Suprapubic skin (tissue), 4 donors: Measurements from ENCODE around the gene RAB40C. TPM values are rescaled to one million over a fixed set of nuclear protein-coding genes. Genes with fewer than 3 reads are reported as not detected.

Experiments used
- DNase-seq, 2 donors: peaks; one replicate each; pipeline ENCODE4 v3.0.0-alpha.2; 2019; ENCODE audit warnings: low spot score in 2 of 2
- H3K27ac ChIP-seq: fragments of 200-600 bp; sonication (generic); one replicate; pipeline ENCODE4 v1.5.1; 2019
- H3K27me3 ChIP-seq: fragments of 200-600 bp; sonication (generic); one replicate; pipeline ENCODE4 v1.5.1; 2019
- H3K36me3 ChIP-seq: fragments of 200-600 bp; sonication (generic); one replicate; pipeline ENCODE4 v1.5.1; 2019
- H3K4me1 ChIP-seq: fragments of 200-600 bp; sonication (generic); one replicate; pipeline ENCODE4 v1.5.1; 2019
- H3K4me3 ChIP-seq: fragments of 200-600 bp; sonication (generic); one replicate; pipeline ENCODE4 v1.5.1; 2019; ENCODE audit warnings: mild to moderate bottlenecking
- H3K9me3 ChIP-seq: fragments of 200-600 bp; sonication (generic); one replicate; pipeline ENCODE4 v1.5.1; 2019
- CTCF ChIP-seq, 2 donors: fragments of 200-600 bp in 1 of 2; fragments of 450-650 bp in 1 of 2; sonication (generic) in 1 of 2; IDR thresholded peaks; one replicate each; pipeline ENCODE4 v1.5.1; 2016 to 2019; ENCODE audit warnings: antibody characterized with exemption in 2 of 2, mild to moderate bottlenecking in 1 of 2, moderate library complexity in 1 of 2
- EP300 ChIP-seq: sonication (generic); formaldehyde crosslinking; IDR thresholded peaks from one replicate; pipeline ENCODE4 v1.6.1; 2017; ENCODE audit warnings: antibody characterized with exemption
- POLR2A ChIP-seq, 2 donors: fragments of 450-650 bp; IDR thresholded peaks; one replicate each; pipeline ENCODE4 v1.6.1; 2017; ENCODE audit warnings: antibody characterized with exemption in 2 of 2, mild to moderate bottlenecking in 2 of 2, moderate library complexity in 2 of 2
- POLR2AphosphoS5 ChIP-seq, 3 donors: sonication (generic); formaldehyde crosslinking; IDR thresholded peaks; one replicate each; pipeline ENCODE4 v1.6.1; 2017; ENCODE audit warnings: antibody characterized with exemption in 3 of 3
- WGBS: methylation state at CpG from one replicate; pipeline ENCODE4 v1.1.5; 2018; 5-methylcytosine and 5-hydroxymethylcytosine counted together
- total RNA-seq, 4 donors: library from RNA; depleted of rRNA; stranded (reverse); fragments of >200 nt; gene quantifications; one replicate each; pipeline ENCODE4 v1.1.0, GENCODE V29; 2016

RAB40C gene
- total RNA-seq, 4 donors from 2014 or later: 77.8 to 116 (median 110) TPM

- Histone ChIP-seq H3K27me3 (no peaks in the 10 kb centered on the region), H3K4me1 (peaks cover 6% of the 10 kb centered on the region), H3K4me3 (no peak overlapping the region), H3K36me3 (peaks cover 42% of the 10 kb centered on the region), H3K9me3 (no peaks in the 10 kb centered on the region), H3K27ac (no peak overlapping the region)
- WGBS: 90% methylated on average over 19 of the region's 24 CpGs
- no peak for TF ChIP-seq EP300
- TF ChIP-seq POLR2AphosphoS5 (IDR thresholded peaks at IDR 0.05): no peak
- no peak for DNase-seq
Measured at GRCh38 chr16:578232-578869, 11.5 kb upstream of the RAB40C start.

- no peaks in the 10 kb centered on the region for H3K27me3 ChIP-seq
- no peaks in the 10 kb centered on the region for H3K9me3 ChIP-seq
- no peak overlapping the region for H3K4me3 ChIP-seq
- H3K4me1 ChIP-seq: peaks cover 10% of the 10 kb centered on the region
- peaks cover 37% of the 10 kb centered on the region for H3K36me3 ChIP-seq
- DNase-seq: no peak
- H3K27ac ChIP-seq: no peak overlapping the region
- 54% methylated on average over 17 of the region's 34 CpGs for WGBS
- TF ChIP-seq EP300: no peak
- peak; percentile 22 to 73 for TF ChIP-seq CTCF (IDR thresholded peaks at IDR 0.05)
Measured at GRCh38 chr16:578870-579405, 10.9 kb upstream of the RAB40C start.

GRCh38 chr16:580141-580945 lies 9.5 kb upstream of the RAB40C start:
- no peak overlapping the region for H3K4me3 ChIP-seq
- DNase-seq: no peak
- 71% methylated on average over 9 of the region's 27 CpGs for WGBS
- peaks cover 22% of the 10 kb centered on the region for H3K36me3 ChIP-seq
- H3K27ac ChIP-seq: no peak overlapping the region
- H3K9me3 ChIP-seq: no peaks in the 10 kb centered on the region
- no peaks in the 10 kb centered on the region for H3K27me3 ChIP-seq
- TF ChIP-seq CTCF (IDR thresholded peaks at IDR 0.05) (no peak), POLR2A (IDR thresholded peaks at IDR 0.05) (no peak), EP300 (no peak), POLR2AphosphoS5 (IDR thresholded peaks at IDR 0.05) (no peak)
- H3K4me1 ChIP-seq: peaks cover 16% of the 10 kb centered on the region

GRCh38 chr16:580946-581498 lies 8.8 kb upstream of the RAB40C start:
- Histone ChIP-seq H3K4me3 (no peak overlapping the region), H3K27ac (no peak overlapping the region), H3K27me3 (no peaks in the 10 kb centered on the region), H3K36me3 (peaks cover 16% of the 10 kb centered on the region), H3K9me3 (no peaks in the 10 kb centered on the region), H3K4me1 (peaks cover 16% of the 10 kb centered on the region)
- DNase-seq: no peak
- WGBS: 95% methylated on average over 14 of the region's 19 CpGs
- TF ChIP-seq POLR2A (IDR thresholded peaks at IDR 0.05): no peak

- WGBS: no CpG with 5 or more reads among the region's 18 CpGs
- Histone ChIP-seq H3K27me3 (no peaks in the 10 kb centered on the region), H3K9me3 (no peaks in the 10 kb centered on the region), H3K27ac (no peak overlapping the region), H3K4me3 (no peak overlapping the region), H3K36me3 (peaks cover 15% of the 10 kb centered on the region), H3K4me1 (peaks cover 24% of the 10 kb centered on the region)
- no peak for DNase-seq
- TF ChIP-seq POLR2A (IDR thresholded peaks at IDR 0.05) (no peak), EP300 (no peak), CTCF (IDR thresholded peaks at IDR 0.05) (no peak), POLR2AphosphoS5 (IDR thresholded peaks at IDR 0.05) (no peak)
Measured at GRCh38 chr16:582218-582613, 7.7 kb upstream of the RAB40C start.
